HG03558 (cell line): ENCODE results near the gene BBS9.
"Not testable (repeated sequence)": the region's sequence is repeated elsewhere in the genome, so short reads cannot be mapped to it uniquely, and the experiment has no call there.

ENCODE experiments used
- ATAC-seq: cut with Tn5 transposase; IDR thresholded peaks from one replicate; pipeline ENCODE4 v1.9.1; 2021; ENCODE audit warnings: moderate number of reproducible peaks; ENCODE audit not compliant: unreplicated experiment; ENCODE audit errors: extremely low read depth

BBS9 gene

DNA sequence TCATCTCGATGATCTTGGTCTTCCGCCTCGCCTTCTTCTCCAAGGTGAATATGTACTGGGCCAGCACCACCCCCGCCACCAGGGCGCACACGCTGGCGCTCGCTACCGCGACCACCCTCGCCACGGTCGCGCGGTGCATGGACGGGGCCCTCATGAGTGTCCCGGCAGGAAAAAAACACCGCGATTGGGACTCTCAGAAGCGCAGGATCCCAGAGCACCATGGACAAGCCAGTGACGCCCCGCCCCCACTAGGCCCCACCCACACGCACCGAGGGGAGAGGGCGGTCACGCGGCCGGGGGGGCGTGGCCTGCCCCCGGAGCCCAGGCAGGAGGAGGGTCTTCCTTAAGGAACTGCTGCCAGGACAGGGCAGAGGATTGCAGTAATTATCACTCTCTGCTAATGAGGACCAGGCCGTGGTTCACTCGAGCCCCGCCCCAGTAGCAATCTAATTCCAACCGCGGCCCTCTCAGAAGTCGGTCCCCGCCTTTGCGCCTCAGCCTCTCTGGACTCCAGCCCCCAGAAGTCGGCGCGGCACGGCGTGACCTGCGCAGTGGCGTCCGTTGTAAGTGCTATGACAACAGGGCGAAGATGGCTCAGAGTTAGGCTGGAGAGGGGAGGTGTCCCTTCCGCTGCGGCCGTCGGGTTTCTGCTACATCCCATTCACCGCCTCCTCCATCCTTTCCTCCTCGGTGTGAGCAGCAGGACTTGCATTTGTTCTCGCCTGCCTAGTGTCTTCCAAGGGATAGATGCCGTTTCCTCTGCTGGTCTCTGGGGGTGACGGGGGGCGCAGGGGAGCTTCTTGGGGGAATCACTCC, at the start of gene BBS9:
Gene BBS9, plus strand, starts transcription at position 575 of the 816 bp plus-strand sequence. CDS start 16,689 bp downstream, outside the sequence.
- peak; percentile 99 for ATAC-seq

DNA sequence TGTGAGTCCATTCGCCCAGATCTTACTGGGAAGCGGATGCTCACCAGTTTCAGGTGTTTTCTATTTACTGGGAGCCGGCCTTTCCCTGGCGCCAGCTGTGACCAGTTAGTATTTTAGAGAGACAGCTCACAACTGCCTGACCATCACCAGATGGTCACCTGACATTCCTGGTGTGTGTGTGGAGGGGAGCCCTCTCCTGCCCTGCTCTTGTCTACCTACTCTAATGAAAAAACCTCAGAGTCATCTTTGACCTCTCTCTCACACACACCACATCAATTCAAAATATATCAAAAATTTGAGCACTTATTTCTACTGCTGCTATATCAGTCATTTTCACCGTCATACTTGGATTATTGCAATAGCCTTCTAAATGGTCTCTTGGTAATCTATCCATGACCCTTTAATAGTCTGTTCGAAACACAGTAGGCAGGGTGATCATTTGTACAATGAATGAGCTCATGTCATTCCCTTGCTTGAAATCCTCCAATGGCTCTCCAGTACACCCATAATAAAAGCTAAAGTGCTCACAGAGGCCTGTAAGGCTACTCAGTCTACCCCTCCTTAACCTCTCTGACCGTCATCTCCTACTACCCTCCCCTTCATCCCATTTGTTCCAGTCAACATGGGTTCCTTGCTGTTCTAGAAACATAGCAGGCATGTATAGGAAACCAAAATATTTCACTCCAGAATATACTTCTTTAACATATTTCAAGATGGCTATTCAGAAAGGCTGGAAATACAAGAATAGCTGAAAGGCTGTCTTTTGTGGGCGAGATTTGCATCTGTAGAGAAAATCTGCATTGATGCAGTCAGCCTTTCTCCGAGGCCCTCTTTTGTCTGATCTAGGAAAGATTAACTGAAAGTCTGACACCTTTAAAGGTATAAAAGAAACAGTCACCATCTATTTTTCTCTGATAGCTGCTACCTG, 49.3 kb upstream of the BBS9 start:
- no peak for ATAC-seq

DNA sequence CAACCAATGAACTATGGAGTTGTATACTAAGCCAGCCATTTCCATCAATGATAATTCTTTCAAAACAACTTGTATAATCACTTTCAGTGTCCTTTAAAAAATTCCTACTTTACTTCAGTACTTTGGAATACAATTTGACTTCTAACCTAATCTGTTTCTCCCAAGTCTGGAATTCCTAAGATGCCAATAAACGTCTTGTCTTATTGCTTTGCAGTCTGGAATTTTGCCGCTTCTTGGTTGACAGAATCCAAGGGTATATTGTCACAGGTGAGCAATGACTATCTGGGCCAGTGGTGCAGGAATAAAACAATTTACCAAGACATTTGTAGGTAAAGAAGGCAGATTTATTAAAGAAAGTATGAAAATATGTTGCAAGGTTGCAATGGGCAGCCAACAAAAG, 42.0 kb upstream of the BBS9 start:
- ATAC-seq: no peak

DNA sequence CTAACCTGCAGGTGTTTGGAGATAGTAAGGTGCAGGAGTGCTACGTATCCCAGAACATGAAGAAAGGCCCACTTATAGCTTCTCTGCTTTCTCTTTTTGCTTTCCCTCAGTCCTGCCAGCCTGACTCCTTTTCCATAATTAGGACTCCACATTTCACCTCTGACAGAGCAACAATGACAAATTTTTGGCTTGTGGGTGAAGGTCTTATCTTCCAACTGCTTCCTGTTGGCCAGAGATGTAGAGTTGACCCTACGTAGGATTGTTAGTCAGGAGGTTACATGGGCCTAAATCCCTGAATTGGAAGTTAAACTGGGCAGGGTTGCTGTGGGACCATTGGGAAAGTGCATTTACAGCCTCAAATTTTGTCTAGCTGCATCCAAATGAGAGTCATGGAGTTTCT, 41.5 kb upstream of the BBS9 start:
- ATAC-seq: no peak

DNA sequence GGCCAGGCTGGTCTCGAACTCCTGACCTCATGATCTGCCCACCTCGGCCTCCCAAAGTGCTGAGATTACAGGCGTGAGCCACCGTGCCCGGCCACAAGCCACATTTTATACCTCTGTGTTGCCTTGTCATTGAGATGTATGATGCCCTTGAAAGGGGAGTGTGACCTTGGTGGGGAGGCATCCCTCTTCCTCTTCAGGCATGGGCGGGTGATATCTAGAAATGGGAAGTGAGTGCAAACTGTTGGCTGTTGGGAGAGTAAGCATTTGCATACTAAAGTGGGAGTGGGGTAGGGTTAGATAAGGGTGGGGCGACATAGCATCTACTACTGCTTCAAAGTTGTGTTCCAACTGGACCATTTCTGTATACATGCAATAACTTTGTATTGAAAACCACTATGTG, 40.2 kb upstream of the BBS9 start:
- ATAC-seq: no peak

DNA sequence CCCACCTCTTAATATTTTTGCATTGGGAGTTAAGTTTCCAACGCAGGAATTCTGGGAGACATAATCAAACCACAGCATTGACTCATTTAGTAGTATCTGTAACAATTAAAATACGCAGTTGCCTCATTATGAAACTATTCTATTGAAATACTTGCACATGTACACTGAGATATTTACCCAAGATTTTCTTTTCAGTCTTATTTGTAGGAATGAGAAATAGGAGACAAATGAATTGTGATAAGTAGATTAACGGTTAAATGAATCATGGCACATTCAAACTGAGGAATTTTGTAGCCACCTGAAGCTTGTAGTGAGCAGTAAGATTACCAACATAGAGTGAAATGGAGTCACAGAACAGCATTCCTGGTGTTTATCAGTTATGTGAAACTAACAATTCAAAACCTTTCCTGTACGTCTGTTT, 38.2 kb upstream of the BBS9 start:
- ATAC-seq: no peak

DNA sequence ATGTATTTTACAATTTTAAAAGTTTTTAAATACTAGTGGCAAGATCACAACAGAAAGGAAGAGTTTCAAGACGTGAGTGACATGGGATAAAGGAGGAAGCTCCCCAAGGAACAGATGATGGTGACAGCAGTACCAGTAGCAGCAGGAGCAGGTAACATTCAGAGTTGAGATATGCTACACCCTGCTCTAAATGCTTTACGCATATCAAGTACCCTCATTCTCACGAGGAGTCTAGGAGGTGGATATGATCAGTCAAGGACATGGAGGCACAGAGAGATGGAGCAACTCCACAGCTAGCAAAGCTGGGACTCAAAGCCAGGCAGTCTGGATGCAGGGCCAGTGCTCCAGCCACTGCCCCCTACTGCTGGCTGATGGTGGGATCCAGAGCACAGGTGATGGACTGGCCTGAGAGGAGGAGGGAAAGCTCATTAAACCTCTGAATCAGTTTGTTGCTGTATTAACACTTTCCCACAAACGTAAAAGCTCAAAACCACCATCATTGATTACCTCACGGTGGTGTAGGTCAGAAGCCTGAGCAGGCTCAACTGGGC, 37.6 kb upstream of the BBS9 start:
- ATAC-seq: no peak

DNA sequence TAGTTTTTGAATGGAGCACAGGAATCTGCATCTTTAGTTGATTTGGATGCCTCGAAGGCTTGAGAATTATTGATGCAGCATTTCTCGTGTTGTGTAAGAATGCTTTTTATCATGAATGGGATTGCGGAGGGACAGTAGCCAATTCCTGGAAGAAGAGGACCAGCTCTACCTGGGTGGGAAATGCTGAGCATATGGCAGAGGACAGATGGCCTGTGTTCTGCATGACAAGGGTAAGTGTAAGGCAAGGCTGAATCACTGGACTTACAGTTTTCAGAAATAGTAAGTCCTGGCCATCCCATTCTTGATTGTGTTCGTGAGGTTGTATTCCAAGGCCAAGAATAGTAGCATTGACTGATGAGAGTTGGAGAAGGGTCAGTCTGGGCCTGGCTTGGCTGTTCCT, 36.1 kb upstream of the BBS9 start:
- no peak for ATAC-seq

DNA sequence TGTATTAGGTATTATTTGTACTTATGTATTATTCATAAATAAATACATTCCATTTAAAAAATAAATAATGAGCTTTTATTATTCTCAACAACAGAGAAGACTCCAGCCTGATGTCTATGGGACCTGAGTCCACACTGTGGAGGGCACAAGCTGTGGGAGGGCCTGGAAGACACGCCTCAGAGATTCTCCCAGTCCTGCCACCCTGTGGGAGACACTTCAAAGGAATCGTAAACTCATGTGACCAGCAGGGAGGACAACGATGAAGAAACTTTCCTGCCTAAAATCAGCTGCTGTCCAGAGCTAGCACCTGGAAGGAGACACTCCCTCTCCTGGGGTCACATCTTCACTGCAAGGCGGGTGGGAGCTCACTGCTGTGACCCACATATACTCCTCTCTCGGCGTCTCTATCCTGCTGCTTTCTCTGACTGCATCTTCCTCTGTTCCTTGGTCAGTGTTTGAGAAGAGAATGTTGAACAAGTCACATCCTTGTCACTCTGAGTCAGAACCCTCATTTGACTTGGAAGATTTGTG, 34.6 kb upstream of the BBS9 start:
- not testable (repeated sequence) for ATAC-seq

DNA sequence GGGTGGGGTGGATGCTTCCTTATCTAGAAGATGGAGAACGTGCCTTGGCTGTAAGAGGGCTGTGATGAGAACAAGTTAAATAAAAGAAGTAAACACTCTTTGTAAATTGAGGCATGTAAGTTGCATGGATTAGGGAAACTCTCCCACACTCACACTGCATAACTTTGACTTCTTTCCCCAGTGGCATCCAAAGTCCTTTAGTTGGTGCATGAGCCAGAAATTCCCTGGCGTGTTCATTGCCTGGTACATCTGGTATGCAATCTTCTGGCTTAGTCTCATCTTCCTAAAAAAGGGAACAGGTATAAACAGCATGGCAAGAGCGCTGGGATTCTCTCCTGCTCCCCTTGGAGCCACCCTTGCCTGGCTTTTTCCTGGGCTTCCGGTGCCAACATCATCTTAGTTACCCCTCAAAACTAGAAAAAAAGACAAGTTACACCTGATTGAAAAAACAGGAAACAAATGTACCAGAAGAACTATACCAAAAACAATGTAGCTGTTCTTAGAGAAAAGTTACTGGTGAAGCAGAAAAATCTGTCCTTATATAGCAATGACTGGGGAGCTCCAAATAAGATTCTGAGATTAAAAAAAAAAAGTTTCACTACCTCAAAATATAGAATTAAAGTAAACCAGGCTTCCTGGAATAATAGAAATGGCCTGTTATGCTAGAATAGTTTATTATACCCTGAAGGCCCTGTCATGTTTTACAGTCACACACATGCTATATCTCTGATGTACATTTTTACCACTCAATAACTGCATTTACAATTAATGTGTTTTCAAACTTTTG, 30.0 kb upstream of the BBS9 start:
- no peak for ATAC-seq

DNA sequence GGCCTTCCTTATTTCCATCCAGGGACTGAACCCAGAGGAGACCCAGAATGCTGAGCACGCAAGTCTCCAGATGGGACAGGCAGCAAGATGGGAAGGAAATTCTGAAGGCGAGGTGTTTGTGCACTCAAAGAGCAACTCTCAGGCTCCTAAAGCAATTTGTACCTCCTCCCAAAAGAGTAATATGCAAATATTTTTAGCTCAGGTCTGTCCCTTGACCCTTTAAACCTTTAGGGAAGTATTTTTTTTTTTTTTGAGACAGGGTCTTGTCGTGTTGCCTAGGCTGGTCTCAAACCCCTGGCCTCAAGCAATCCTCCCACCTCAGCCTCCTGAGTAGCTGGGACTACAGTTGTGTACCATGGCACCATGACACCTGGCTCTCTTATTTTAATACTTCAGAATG, 28.6 kb upstream of the BBS9 start:
- ATAC-seq: no peak

DNA sequence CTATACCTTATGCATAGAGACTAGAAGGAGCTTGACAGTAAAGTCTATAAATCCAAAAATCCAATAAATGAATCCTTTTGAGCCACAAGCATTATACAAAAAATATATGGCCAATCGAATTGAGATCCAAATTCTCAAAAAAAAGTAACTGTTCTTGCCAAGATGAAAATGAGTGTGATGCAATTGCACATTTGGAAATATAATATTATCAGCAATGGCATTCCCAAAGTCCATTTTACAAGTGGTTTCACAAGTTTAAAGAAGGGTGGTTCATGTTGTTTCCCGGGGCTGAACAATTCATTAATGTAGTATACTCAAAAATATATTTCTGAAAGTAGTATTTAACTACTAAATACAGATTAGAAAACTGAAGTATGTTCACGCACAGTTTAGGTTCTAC, 27.5 kb upstream of the BBS9 start:
- ATAC-seq: no peak

DNA sequence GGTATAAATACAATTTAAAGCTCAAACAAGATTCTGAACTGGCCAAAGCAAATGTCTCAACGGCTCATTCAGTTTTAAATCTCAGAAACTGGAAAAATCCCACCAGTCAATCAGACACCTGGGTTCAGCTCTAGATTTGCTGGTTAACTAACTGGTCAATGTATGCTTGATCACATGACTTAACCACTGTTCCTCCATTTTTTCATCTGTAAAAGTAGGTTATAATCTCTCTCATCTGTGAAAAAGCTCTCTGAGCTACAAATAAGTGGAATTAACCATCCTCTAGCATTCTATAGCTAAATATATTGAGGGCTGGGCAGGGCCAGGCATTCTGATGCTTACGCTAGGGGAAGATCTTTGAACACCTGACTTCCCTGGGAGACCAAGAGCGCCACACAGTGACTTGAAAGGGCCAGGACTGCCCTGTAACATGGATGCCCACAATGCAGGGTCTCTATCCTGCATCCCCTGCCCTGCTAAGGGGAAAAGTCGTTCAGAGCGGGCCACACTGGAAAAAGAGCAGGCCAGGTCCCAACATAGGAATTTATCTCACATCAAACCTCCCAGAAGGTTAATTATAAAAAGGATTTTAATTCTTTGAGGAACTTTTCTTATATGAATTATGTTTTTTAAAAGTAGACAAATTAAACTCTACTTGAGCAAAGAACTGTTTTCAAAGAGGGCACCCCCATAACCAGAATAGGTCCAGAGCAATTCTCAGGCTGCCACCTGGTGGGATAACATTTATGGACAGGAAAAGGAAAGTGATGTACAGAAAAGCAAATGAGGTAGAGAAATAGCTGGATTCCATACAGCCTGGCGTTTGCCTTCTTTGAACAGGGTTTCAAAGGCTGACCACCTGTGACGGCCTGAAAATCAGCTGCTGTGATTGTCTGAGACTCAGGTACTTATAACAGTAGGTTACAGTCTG, 22.0 kb upstream of the BBS9 start:
- ATAC-seq: no peak

DNA sequence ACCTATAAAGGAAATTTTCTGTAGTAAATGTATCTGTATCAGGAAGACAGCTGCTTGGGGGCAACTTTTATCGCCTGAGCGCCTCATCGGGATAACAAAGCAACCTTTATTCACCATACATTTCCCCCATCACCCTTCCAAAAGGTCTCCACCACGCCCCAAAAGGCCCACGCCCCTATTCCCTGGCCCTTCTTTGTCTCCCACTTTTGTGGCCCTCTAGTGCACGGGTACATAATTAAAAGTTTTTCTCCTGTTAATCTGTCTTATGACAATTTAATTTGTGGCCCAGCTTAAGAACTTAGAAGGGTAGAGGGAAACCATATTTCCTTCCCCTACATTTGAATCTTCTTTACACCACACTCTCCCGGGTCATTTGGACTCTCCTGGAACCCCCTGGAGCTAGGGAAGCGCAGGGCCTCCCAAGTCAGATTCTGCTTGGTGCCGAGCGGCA, 20.8 kb upstream of the BBS9 start:
- ATAC-seq: no peak

DNA sequence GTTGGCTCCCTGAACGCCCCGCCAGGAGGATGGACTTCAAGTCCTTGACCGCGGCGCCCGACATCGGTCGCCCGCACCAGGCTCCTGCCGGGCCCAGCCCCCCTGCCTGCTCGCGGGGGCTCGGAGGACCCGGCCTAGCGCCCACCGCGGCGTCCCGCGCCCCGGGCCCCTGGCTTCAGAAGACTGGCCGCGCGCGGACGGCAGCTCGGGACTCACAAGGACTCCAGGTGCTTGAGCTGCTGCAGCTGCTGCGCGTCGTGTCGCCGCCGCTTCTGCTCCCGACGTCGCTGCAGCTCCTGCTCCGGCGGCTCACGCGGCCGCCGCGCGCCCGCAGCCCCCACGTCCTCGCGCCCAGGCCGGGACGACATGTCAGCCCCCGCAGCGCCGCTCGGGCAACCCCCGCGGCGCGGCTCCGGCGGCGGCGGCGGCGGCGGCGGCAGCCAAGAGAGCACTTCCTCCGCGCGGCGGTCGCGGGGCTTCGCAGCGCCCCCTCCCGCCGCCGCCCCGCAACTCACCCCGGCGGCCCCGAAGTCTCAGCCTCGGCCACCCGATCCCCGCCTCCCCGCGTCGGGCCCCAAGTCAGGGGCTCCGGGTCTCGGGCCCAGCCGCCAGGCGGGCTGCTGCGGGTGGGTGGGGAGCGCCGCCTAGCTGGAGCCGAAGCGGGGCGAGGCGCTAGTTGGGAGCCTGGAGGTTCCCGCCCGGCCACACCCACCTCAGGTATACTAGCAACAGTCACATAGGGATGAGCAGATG, 20.2 kb upstream of the BBS9 start, which contains the start of gene RP9:
Gene RP9, minus strand, starts transcription at position 400 of the 753 bp plus-strand sequence. Its CDS starts 32 bp downstream, at position 368.
- ATAC-seq: peak; percentile 66

DNA sequence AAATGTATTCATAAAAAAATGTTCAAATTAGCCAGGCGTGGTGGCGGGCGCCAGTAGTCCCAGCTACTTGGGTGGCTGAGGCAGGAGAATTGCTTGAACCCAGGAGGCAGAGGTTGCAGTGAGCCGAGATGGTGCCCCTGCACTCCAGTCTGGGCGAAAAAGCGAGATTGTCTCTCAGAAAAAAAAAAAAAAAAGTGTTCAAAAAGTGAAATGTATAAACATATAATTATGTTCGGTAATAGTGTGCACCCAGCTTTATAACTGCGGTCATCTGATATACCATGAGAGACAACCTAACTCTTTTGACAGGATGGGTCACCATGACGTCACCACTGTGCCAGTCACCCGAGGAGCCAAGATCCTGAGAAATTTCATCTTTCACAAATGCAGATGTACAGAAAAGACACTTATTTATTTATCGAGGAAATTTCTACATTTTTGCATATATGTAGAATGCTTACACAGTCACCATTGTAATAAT, 19.6 kb upstream of the BBS9 start:
- ATAC-seq: no peak

DNA sequence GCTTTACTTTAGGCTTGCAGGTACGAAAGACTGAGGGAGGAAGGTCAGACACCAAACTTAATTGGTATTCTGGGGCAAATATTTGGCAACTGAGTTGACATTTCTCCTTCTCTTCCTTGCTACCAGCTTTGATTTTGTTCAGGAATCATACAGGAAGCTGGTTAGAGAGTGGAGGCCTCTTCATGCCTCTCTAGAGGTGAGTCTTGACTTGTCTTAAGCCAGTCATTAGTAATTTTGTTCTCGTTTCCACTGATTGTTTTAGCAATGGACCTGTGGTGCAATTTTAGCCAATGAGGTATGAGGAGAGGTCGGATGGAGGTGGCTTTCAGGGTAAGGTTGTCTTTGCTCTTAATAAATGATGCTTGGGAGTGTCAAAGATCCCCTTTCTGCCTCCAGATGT, 17.8 kb upstream of the BBS9 start:
- ATAC-seq: no peak

DNA sequence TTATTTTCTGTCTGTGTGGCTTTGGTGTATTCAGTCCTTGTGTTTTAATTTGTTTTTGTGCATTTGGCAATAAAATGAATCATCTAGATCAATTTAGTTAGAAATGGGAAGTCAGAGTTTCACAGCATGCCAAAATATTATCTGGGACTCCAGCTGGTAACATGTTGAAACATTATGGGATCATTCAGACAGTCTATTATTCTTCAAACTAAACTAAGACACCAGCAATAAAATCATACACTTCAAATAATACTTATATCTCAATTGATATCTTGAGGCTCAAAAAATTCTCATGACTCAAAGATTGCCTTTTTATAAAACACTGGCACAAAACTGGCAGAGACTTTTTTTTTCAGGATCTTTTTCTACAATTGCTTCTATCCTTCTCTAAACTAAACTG, 14.4 kb upstream of the BBS9 start:
- no peak for ATAC-seq
